ENCODE data around the gene USP30. TPM values are rescaled to one million over a fixed set of nuclear protein-coding genes. Genes with fewer than 3 reads are reported as not detected.

The USP30 gene
- total and polyA plus RNA-seq, 4 donors, result 6.5 to 17.9 (median 8.0) TPM

DNA sequence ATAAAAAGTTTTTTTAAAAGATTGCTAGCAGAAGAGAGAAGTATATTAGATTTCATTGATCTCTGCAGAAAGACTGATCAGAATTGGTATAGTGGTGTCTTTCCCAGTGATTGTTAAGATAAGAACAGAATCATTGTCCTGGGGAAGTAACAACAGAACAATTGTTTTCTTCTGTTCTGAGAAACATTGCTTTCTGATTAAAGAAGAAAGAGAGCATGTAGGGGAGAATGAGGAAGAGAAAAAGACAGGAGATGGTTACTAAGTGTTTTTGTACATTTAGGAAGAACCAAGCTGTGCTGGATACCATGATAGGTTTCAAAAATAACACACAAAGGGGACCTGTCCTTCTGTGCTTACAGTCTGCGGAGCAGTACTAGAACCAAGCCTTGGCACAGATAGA lies 5.0 kb downstream of the USP30 start:
- H3K4me1 ChIP-seq (ENCODE audit: control insufficient read depth in 5 of 5, insufficient read depth in 5 of 5, low read length in 5 of 5), result peaks cover 0 to 10% (median 7%) of the 10 kb centered on the region in 5 donors
- no peak overlapping the region for H3K27ac ChIP-seq (ENCODE audit: low read depth in 1 of 2, low read length in 1 of 2)
- DNase-seq, result no peak
- no peak for ATAC-seq (ENCODE audit: insufficient read depth, low FRiP score)
- no peak overlapping the region for H3K4me3 ChIP-seq
- no peaks in the 10 kb centered on the region for H3K27me3 ChIP-seq (ENCODE audit: control insufficient read depth in 3 of 3, insufficient read depth in 3 of 3, low read length in 2 of 3)
- peaks cover 5 to 13% (median 6%) of the 10 kb centered on the region in 4 donors for H3K36me3 ChIP-seq (ENCODE audit: control insufficient read depth in 4 of 4, insufficient read depth in 4 of 4, low read length in 4 of 4)
- no peak overlapping the region for H3K9ac ChIP-seq (ENCODE audit: insufficient read depth in 1 of 2, low read length in 2 of 2)
- TF ChIP-seq, protein P1, sequence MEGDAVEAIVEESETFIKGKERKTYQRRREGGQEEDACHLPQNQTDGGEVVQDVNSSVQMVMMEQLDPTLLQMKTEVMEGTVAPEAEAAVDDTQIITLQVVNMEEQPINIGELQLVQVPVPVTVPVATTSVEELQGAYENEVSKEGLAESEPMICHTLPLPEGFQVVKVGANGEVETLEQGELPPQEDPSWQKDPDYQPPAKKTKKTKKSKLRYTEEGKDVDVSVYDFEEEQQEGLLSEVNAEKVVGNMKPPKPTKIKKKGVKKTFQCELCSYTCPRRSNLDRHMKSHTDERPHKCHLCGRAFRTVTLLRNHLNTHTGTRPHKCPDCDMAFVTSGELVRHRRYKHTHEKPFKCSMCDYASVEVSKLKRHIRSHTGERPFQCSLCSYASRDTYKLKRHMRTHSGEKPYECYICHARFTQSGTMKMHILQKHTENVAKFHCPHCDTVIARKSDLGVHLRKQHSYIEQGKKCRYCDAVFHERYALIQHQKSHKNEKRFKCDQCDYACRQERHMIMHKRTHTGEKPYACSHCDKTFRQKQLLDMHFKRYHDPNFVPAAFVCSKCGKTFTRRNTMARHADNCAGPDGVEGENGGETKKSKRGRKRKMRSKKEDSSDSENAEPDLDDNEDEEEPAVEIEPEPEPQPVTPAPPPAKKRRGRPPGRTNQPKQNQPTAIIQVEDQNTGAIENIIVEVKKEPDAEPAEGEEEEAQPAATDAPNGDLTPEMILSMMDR (IDR thresholded peaks at IDR 0.05; ENCODE audit: control extremely low read depth, extremely low read depth), result no peak
- H3K9me3 ChIP-seq (ENCODE audit: control insufficient read depth in 4 of 4, insufficient read depth in 3 of 4, low read length in 3 of 4), result no peaks in the 10 kb centered on the region
- 96 to 100% methylated on average over 1 of the region's 1 CpG for WGBS, 2 donors

DNA sequence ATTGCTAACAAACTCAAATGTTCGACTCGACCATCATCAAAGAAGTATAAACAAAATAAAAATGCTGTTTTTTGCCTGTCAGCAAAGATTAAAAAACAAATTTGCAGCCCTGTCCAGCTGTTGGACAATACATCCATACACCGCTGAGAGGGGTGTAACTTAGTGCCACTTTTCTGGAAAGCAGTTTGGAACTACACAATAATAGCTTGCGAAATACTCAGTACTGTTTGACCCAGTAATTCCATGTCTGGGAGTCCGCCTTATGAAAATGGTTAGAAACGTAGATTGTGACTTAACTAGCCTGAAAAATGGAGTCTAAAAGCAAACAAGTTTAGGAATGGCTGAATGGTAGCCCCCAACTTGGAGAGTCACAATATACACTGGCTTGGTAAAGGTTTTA lies 6.4 kb downstream of the USP30 start:
- Histone ChIP-seq H3K27ac (ENCODE audit: low read depth in 1 of 2, low read length in 1 of 2) (no peak overlapping the region), H3K27me3 (ENCODE audit: control insufficient read depth in 3 of 3, insufficient read depth in 3 of 3, low read length in 2 of 3) (no peaks in the 10 kb centered on the region), H3K4me1 (ENCODE audit: control insufficient read depth in 5 of 5, insufficient read depth in 5 of 5, low read length in 5 of 5) (peaks cover 0 to 3% (median 2%) of the 10 kb centered on the region in 5 donors), H3K4me3 (no peak overlapping the region), H3K36me3 (ENCODE audit: control insufficient read depth in 4 of 4, insufficient read depth in 4 of 4, low read length in 4 of 4) (peaks cover 6 to 19% (median 13%) of the 10 kb centered on the region in 4 donors), H3K9me3 (ENCODE audit: control insufficient read depth in 4 of 4, insufficient read depth in 3 of 4, low read length in 3 of 4) (peaks cover 0 to 5% (median 0%) of the 10 kb centered on the region in 4 donors), H3K9ac (ENCODE audit: insufficient read depth in 1 of 2, low read length in 2 of 2) (no peak overlapping the region)
- DNase-seq (no peak), ATAC-seq (ENCODE audit: insufficient read depth, low FRiP score) (no peak)
- 91 to 97% methylated on average over 6 of the region's 6 CpGs for WGBS, 2 donors
- TF ChIP-seq, protein P1 (IDR thresholded peaks at IDR 0.05; ENCODE audit: control extremely low read depth, extremely low read depth), result no peak

DNA sequence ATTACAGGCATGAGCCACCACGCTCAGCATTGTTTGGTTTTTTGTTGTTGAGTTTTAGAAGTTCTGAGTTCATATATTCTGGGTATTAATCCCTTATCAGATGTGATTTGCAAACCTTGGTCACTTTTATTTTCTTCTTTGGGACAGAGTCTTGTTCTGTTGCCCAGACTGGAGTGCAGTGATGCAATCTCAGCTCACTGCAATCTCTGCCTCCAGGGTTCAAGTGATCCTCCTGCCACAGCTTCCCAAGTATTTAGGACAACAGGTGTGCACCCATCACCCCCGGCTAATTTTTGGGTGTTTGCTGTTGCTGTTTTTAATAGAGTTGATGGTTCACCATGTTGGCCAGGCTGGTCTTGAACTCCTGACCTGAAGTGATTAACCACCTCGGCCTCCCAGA lies 11.8 kb downstream of the USP30 start:
- Histone ChIP-seq H3K27ac (ENCODE audit: low read depth in 1 of 2, low read length in 1 of 2) (no peak overlapping the region), H3K27me3 (ENCODE audit: control insufficient read depth in 3 of 3, insufficient read depth in 3 of 3, low read length in 2 of 3) (no peaks in the 10 kb centered on the region), H3K9ac (ENCODE audit: insufficient read depth in 1 of 2, low read length in 2 of 2) (no peak overlapping the region), H3K36me3 (ENCODE audit: control insufficient read depth in 4 of 4, insufficient read depth in 4 of 4, low read length in 4 of 4) (peaks cover 12 to 40% (median 29%) of the 10 kb centered on the region in 4 donors), H3K9me3 (ENCODE audit: control insufficient read depth in 4 of 4, insufficient read depth in 3 of 4, low read length in 3 of 4) (peaks cover 0 to 5% (median 0%) of the 10 kb centered on the region in 4 donors), H3K4me3 (no peak overlapping the region), H3K4me1 (ENCODE audit: control insufficient read depth in 5 of 5, insufficient read depth in 5 of 5, low read length in 5 of 5) (no peaks in the 10 kb centered on the region)
- no peak for DNase-seq
- ATAC-seq (ENCODE audit: insufficient read depth, low FRiP score), result no peak
- WGBS, 2 donors, result 91 to 95% methylated on average over 3 of the region's 3 CpGs
- TF ChIP-seq, protein P1 (IDR thresholded peaks at IDR 0.05; ENCODE audit: control extremely low read depth, extremely low read depth), result no peak
